GM12878 (cell line): Measurements from ENCODE around the gene ZNF710. TPM values are rescaled to one million over a fixed set of nuclear protein-coding genes. Genes with fewer than 3 reads are reported as not detected.

Source experiments
- ATAC-seq: fragments of 200-7000 bp; cut with Tn5 transposase; 3 replicates; pipeline ENCODE4 v1.9.1; 2020; ENCODE audit warnings: mild to moderate bottlenecking, moderate library complexity
- BruUV-seq: library from RNA; stranded (reverse); fragments of 400-500 nt; replicated peaks from 2 replicates; lab custom pipeline; 2021; lab: Mats Ljungman, UMichigan
- CTCF ChIA-PET: fragments of 300-600 bp; sonication (Branson Sonifier 250); formaldehyde crosslinking; extraction: SDS; loops from one replicate; lab custom pipeline; 2021; ENCODE audit warnings: inconsistent platforms; lab: Yijun Ruan, JAX
- POLR2A ChIA-PET: fragments of 350-600 bp; formaldehyde crosslinking; extraction: SDS; loops from one replicate; lab custom pipeline; 2021; ENCODE audit warnings: inconsistent platforms; lab: Charles Lee
- RAD21 ChIA-PET: fragments of 300-600 bp; sonication (Branson Sonifier 250); formaldehyde crosslinking; loops from one replicate; lab custom pipeline; 2023; ENCODE audit warnings: antibody characterized with exemption; ENCODE audit not compliant: unreplicated experiment; lab: Charles Lee
- SMC1A ChIA-PET: fragments of 300-600 bp; sonication (Branson Sonifier 250); formaldehyde crosslinking; loops from one replicate; lab custom pipeline; 2023; ENCODE audit not compliant: unreplicated experiment, uncharacterized antibody; lab: Charles Lee
- DNase-seq: peaks from one replicate; pipeline ENCODE4 v3.0.0-alpha.2; 2011; ENCODE audit warnings: low read depth, low spot score
- FAIRE-seq: peaks from 3 replicates; lab custom pipeline; 2011; peaks lifted over from hg19 to GRCh38; lab: Jason Lieb, UNC
- H2AFZ ChIP-seq: 2 replicates; pipeline ENCODE4 v1.6.0; 2011; ENCODE audit warnings: low read depth, low read length, control low read depth; ENCODE audit not compliant: control insufficient read depth
- H3K27ac ChIP-seq: 2 replicates; pipeline ENCODE4 v1.5.1; 2011; ENCODE audit warnings: control low read depth; ENCODE audit not compliant: control insufficient read depth, insufficient read depth
- H3K27me3 ChIP-seq, 2 experiments: replicated peaks in 1 of 2; 2 replicates each; pipeline versions ENCODE4 v1.6.0 to v1.6.1; 2011; ENCODE audit warnings: low read length in 1 of 2; ENCODE audit not compliant: control insufficient read depth in 2 of 2, insufficient read depth in 2 of 2
- H3K36me3 ChIP-seq, 2 experiments: 2 replicates each; pipeline ENCODE4 v1.5.1; 2011; ENCODE audit warnings: low read length in 1 of 2; ENCODE audit not compliant: control insufficient read depth in 2 of 2, insufficient read depth in 2 of 2
- H3K4me1 ChIP-seq: 2 replicates; pipeline ENCODE4 v1.6.1; 2011; ENCODE audit warnings: mild to moderate bottlenecking, low read length, moderate library complexity, mixed read lengths; ENCODE audit not compliant: control insufficient read depth, insufficient read depth
- H3K4me2 ChIP-seq: 2 replicates; pipeline ENCODE4 v1.6.0; 2011; ENCODE audit warnings: control low read depth; ENCODE audit not compliant: control insufficient read depth, insufficient read depth
- H3K4me3 ChIP-seq: fragments of 200-600 bp; sonication (generic); 2 replicates; pipeline ENCODE4 v1.5.1; 2016
- H3K79me2 ChIP-seq: 2 replicates; pipeline ENCODE4 v1.6.0; 2011; ENCODE audit warnings: low read length; ENCODE audit not compliant: control insufficient read depth, insufficient read depth
- H3K9ac ChIP-seq: 2 replicates; pipeline ENCODE4 v1.8.0; 2011; ENCODE audit warnings: low read length, control low read depth, mixed read lengths; ENCODE audit not compliant: control insufficient read depth, insufficient read depth
- H3K9me3 ChIP-seq: replicated peaks from 3 replicates; pipeline ENCODE4 v1.5.1; 2011; ENCODE audit warnings: mild to moderate bottlenecking, low read length; ENCODE audit not compliant: control insufficient read depth, insufficient read depth
- H4K20me1 ChIP-seq: 2 replicates; pipeline ENCODE4 v1.6.0; 2011; ENCODE audit not compliant: control insufficient read depth, insufficient read depth
- CREM ChIP-seq: IDR thresholded peaks from 2 replicates; pipeline ENCODE4 v1.6.1; 2014; ENCODE audit warnings: antibody characterized with exemption, low read depth
- FOXM1 ChIP-seq: IDR thresholded peaks from 2 replicates; pipeline ENCODE4 v1.6.1; 2012; ENCODE audit warnings: low read depth, mild to moderate bottlenecking, inconsistent platforms, low read length, moderate library complexity
- SMC3 ChIP-seq: IDR thresholded peaks from 2 replicates; pipeline ENCODE4 v1.6.1; 2011; ENCODE audit warnings: low read length, improper control_type of control experiment, borderline replicate concordance
- ZBTB33 ChIP-seq: fragments of 450-650 bp; IDR thresholded peaks from 2 replicates; pipeline ENCODE4 v1.6.1; 2017; ENCODE audit warnings: mild to moderate bottlenecking
- WGBS: methylation state at CpG from one replicate; pipeline ENCODE4 v1.1.6; 2016; ENCODE audit warnings: low lambda C conversion rate; ENCODE audit not compliant: insufficient replicate concordance, insufficient coverage; ENCODE audit errors: missing lambda C conversion rate; 5-methylcytosine and 5-hydroxymethylcytosine counted together
- in situ Hi-C: fragments of 300-500 bp; cut with MboI; formaldehyde crosslinking; loops from 9 replicates; pipeline ENCODE4 v1.14.3; 2018; ENCODE audit warnings: mixed read lengths
- intact Hi-C: fragments of 100-400 bp; cut with micrococcal nuclease; formaldehyde crosslinking; loops from one replicate; pipeline ENCODE4 v1.14.2; 2022; ENCODE audit not compliant: unreplicated experiment
- polyA plus RNA-seq, 11 experiments: library from polyadenylated mRNA; depleted of rRNA in 4 of 11; unstranded in 6 of 11; stranded (reverse) in 5 of 11; fragments of >200 nt; fragmentation: Nextera tagmentation in 4 of 11; fragmentation: Illumina TruSeq in 1 of 11; extraction: Ambion mirVana in 4 of 11; extraction: Trizol in 1 of 11; gene quantifications; 1 replicate in 1 of 11; 2 replicates in 10 of 11; pipeline versions ENCODE4 v1.2.1 to v1.2.3, GENCODE V29; 2011 to 2016; ENCODE audit warnings: inconsistent platforms in 2 of 11, missing spikeins in 2 of 11, low read depth in 1 of 11
- total RNA-seq, 4 experiments: library from RNA; depleted of rRNA in 3 of 4; stranded (reverse); fragments of >200 nt in 3 of 4; fragmentation: Illumina TruSeq in 1 of 4; extraction: Trizol in 1 of 4; gene quantifications; 2 replicates each; pipeline versions ENCODE4 v1.2.1 to v1.2.3, GENCODE V29; 2013 to 2021
- TF ChIP-seq, protein P1 (sequence below): fragments of 450-650 bp; formaldehyde crosslinking; IDR thresholded peaks from 2 replicates; pipeline ENCODE4 v1.4.0; 2022; ENCODE audit warnings: mild to moderate bottlenecking, moderate library complexity
- TF ChIP-seq, protein P2 (sequence below): fragments of 450-650 bp; IDR thresholded peaks from 2 replicates; pipeline ENCODE4 v1.6.1; 2016; ENCODE audit warnings: mild to moderate bottlenecking, moderate library complexity, borderline replicate concordance
- TF ChIP-seq, protein P3 (sequence below): fragments of 450-650 bp; formaldehyde crosslinking; IDR thresholded peaks from 2 replicates; pipeline ENCODE4 v1.4.0; 2020; ENCODE audit warnings: mild to moderate bottlenecking, moderate library complexity

ZNF710 gene
- total and polyA plus RNA-seq, 10 of the 15 experiments (the other 5 are each of a cell fraction or from before 2014, with no cell fraction given): 1.4 to 43.5 (median 9.8) TPM

DNA sequence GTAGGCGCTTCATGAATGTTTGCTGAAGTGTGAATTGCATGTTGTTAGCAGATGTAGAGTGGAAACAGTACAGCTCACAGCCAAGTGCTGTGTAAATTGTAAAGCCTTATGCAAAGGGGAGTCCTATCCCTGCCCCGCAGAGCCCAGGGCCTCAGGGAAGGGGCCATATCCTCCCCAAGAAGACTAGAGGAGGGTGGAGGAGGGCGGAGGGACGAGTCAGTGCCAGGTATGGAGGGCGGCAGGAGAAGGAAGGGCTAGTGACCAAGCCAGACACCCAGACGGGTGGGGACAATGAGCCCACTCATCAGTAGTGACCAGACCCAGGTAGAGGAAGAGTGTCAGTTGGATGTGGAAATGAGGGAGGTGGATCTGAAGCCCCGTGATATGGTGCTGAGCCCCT is 45.2 kb downstream of the ZNF710 start (continued):
- no peak for TF ChIP-seq SMC3
- TF ChIP-seq CREM: no peak

- ATAC-seq (peak; percentile 80), FAIRE-seq (no peak), DNase-seq (no peak)
- Histone ChIP-seq H3K4me1 (peaks cover 17% of the 10 kb centered on the region), H3K36me3 (peaks cover 3 to 6% of the 10 kb centered on the region in 2 experiments; a peak in 3 of 4 replicates), H3K4me3 (no peak overlapping the region), H3K9me3 (no peaks in the 10 kb centered on the region), H2AFZ (peak overlapping the region; percentile 56), H3K27ac (peak overlapping the region; percentile 75), H3K4me2 (peak overlapping the region; percentile 76), H4K20me1 (no peaks in the 10 kb centered on the region), H3K27me3 (no peaks in the 10 kb centered on the region), H3K9ac (peak overlapping the region; percentile 42), H3K79me2 (peaks cover 27% of the 10 kb centered on the region)
- RAD21 ChIA-PET: interaction anchor here (0.8 to 1.1 kb wide), 2 partner anchors 12 to 13 kb away, joined by 3 to 4 read pairs; no protein-coding TSS in a partner anchor
- CTCF ChIA-PET: no interaction called here
- in situ Hi-C loops: no loop called here
- SMC1A ChIA-PET: interaction anchor here (1.0 to 2.8 kb wide), 6 partner anchors 8 to 49 kb away, joined by 3 to 12 read pairs (median 4); no protein-coding TSS in a partner anchor
- BruUV-seq: no TSS peak
- intact Hi-C loops: no loop called here
- 17% methylated on average over 12 of the region's 12 CpGs for WGBS
- POLR2A ChIA-PET: interaction anchor here (1.0 to 1.3 kb wide), 2 partner anchors 9 to 14 kb away, joined by 3 to 7 read pairs; no protein-coding TSS in a partner anchor
- TF ChIP-seq FOXM1 (no peak), ZBTB33 (no peak)
- TF ChIP-seq, protein P1, sequence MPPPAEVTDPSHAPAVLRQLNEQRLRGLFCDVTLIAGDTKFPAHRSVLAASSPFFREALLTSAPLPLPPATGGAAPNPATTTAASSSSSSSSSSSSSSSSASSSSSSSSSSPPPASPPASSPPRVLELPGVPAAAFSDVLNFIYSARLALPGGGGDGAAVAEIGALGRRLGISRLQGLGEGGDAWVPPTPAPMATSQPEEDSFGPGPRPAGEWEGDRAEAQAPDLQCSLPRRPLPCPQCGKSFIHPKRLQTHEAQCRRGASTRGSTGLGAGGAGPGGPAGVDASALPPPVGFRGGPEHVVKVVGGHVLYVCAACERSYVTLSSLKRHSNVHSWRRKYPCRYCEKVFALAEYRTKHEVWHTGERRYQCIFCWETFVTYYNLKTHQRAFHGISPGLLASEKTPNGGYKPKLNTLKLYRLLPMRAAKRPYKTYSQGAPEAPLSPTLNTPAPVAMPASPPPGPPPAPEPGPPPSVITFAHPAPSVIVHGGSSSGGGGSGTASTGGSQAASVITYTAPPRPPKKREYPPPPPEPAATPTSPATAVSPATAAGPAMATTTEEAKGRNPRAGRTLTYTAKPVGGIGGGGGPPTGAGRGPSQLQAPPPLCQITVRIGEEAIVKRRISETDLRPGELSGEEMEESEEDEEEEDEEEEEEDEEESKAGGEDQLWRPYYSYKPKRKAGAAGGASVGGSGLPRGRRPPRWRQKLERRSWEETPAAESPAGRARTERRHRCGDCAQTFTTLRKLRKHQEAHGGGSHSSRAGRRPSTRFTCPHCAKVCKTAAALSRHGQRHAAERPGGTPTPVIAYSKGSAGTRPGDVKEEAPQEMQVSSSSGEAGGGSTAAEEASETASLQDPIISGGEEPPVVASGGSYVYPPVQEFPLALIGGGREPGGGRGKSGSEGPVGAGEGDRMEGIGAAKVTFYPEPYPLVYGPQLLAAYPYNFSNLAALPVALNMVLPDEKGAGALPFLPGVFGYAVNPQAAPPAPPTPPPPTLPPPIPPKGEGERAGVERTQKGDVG: no peak
- TF ChIP-seq, protein P2, sequence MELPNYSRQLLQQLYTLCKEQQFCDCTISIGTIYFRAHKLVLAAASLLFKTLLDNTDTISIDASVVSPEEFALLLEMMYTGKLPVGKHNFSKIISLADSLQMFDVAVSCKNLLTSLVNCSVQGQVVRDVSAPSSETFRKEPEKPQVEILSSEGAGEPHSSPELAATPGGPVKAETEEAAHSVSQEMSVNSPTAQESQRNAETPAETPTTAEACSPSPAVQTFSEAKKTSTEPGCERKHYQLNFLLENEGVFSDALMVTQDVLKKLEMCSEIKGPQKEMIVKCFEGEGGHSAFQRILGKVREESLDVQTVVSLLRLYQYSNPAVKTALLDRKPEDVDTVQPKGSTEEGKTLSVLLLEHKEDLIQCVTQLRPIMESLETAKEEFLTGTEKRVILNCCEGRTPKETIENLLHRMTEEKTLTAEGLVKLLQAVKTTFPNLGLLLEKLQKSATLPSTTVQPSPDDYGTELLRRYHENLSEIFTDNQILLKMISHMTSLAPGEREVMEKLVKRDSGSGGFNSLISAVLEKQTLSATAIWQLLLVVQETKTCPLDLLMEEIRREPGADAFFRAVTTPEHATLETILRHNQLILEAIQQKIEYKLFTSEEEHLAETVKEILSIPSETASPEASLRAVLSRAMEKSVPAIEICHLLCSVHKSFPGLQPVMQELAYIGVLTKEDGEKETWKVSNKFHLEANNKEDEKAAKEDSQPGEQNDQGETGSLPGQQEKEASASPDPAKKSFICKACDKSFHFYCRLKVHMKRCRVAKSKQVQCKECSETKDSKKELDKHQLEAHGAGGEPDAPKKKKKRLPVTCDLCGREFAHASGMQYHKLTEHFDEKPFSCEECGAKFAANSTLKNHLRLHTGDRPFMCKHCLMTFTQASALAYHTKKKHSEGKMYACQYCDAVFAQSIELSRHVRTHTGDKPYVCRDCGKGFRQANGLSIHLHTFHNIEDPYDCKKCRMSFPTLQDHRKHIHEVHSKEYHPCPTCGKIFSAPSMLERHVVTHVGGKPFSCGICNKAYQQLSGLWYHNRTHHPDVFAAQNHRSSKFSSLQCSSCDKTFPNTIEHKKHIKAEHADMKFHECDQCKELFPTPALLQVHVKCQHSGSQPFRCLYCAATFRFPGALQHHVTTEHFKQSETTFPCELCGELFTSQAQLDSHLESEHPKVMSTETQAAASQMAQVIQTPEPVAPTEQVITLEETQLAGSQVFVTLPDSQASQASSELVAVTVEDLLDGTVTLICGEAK: no peak
- TF ChIP-seq, protein P3, sequence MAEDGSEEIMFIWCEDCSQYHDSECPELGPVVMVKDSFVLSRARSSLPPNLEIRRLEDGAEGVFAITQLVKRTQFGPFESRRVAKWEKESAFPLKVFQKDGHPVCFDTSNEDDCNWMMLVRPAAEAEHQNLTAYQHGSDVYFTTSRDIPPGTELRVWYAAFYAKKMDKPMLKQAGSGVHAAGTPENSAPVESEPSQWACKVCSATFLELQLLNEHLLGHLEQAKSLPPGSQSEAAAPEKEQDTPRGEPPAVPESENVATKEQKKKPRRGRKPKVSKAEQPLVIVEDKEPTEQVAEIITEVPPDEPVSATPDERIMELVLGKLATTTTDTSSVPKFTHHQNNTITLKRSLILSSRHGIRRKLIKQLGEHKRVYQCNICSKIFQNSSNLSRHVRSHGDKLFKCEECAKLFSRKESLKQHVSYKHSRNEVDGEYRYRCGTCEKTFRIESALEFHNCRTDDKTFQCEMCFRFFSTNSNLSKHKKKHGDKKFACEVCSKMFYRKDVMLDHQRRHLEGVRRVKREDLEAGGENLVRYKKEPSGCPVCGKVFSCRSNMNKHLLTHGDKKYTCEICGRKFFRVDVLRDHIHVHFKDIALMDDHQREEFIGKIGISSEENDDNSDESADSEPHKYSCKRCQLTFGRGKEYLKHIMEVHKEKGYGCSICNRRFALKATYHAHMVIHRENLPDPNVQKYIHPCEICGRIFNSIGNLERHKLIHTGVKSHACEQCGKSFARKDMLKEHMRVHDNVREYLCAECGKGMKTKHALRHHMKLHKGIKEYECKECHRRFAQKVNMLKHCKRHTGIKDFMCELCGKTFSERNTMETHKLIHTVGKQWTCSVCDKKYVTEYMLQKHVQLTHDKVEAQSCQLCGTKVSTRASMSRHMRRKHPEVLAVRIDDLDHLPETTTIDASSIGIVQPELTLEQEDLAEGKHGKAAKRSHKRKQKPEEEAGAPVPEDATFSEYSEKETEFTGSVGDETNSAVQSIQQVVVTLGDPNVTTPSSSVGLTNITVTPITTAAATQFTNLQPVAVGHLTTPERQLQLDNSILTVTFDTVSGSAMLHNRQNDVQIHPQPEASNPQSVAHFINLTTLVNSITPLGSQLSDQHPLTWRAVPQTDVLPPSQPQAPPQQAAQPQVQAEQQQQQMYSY (CRISPR knock-in tag): no peak
Measured at GRCh38 chr15:90046911-90047392, 45.8 kb downstream of the ZNF710 start.
